AG08396 (cell line): ENCODE data around the gene RASGRF2.
A peak's percentile ranks its signal among the peaks of the same experiment; 100 is the strongest.

ENCODE experiments used
- DNase-seq: peaks from one replicate; pipeline ENCODE4 v3.0.0; 2012; ENCODE audit warnings: low spot score, mixed read lengths

The RASGRF2 gene

DNA sequence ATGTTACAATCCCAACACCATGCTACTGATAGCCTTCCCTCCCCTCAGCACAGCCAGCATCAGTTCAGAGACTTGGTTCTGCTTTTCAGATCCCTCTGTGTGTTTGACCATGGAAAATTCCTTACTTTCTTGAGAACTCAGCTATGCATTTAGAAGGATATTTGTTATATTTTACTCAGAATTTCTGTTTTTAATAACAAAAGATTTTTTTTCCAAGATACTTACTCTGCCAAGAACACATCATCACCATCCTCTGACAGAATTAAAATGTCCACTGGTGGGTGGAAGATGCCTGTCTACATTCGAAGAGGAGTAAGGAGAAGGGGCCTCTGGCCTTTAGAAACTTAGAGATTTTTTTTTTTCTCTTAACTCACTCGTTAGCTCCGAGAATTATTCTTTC, 216.9 kb downstream of the RASGRF2 start:
- no peak for DNase-seq

DNA sequence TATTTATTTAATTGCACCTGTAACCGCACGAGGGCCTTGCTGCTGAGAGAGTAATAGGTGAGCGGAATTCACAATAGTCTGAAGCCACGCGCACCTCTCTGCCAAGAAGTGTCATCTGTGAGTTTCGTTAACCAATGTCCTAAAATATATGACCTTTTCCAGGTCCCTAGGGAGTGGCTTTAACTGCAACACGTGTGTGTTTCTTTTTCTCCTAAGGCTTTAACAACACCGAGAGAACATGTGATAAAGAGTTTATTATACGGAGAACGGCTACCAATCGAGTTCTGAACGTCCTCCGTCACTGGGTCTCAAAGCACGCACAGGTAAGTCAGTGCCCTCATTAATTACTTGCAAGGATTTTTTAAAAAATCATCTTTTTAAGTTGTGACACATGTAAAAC, 219.8 kb downstream of the RASGRF2 start:
- DNase-seq, result no peak

DNA sequence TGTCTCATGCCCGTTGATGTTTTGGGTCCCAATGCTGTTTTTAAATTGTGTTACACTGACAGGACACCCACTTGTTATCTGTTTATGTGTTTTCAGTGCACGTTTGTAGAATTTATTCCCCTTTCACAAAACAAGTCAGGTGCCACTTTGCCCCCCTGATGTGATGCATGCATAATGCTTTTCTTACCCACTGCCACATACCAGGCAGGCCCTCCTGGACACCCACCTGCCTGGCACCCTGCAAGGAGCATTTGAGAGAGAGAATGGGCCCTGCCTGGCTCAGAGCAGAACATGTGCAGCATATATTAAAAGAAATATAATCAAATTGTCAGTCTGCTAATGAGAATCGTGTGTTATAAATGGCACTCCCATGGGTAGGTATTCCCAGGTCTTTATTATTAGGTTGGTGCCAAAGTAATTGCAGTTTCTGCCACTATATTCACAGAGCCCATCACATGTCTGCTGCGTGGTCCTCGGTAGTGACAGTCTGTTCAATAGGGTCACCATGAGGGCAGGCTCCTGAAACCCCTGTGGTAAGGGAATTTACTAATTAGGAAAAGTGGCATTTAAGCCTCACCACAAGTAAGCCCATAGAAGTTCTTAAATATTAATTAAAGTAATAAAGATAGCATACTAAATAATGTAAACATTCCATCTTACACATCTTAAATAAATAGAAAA, 220.8 kb downstream of the RASGRF2 start:
- DNase-seq, result no peak

DNA sequence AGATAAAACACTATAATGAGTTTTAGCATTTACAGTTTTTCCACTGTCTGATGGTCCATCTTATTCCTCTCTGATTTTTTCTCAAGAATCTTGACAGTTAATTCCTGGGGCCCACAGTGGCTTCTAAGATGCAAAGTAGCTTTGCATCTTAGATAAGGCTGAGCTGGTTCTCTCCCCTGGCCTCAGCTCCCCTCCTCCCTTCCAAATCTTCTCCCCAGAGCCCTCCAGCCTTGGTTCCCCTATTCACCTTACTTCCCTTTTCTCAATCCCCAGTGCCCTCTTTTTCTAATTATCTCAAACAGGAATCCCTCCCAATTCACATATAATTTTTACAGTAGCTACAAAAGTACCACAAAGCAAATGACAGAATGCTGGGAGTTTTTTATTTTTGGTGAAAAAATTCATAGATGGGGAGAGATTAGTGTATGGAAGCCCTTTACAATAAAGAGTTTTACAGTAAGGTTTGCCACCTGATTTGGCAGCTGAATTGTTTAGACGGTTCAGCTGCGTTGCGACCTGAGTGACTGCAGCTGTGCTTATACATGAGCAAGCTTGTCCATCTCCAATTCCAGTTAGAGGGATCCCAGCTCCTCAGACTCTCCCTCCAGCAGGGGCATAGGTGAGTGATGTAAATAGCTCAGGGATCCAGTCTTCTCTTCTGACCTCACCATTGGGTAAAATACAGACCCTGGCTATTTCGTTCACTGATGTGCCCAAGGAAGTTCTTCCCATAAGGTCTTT, 221.6 kb downstream of the RASGRF2 start:
- no peak for DNase-seq

DNA sequence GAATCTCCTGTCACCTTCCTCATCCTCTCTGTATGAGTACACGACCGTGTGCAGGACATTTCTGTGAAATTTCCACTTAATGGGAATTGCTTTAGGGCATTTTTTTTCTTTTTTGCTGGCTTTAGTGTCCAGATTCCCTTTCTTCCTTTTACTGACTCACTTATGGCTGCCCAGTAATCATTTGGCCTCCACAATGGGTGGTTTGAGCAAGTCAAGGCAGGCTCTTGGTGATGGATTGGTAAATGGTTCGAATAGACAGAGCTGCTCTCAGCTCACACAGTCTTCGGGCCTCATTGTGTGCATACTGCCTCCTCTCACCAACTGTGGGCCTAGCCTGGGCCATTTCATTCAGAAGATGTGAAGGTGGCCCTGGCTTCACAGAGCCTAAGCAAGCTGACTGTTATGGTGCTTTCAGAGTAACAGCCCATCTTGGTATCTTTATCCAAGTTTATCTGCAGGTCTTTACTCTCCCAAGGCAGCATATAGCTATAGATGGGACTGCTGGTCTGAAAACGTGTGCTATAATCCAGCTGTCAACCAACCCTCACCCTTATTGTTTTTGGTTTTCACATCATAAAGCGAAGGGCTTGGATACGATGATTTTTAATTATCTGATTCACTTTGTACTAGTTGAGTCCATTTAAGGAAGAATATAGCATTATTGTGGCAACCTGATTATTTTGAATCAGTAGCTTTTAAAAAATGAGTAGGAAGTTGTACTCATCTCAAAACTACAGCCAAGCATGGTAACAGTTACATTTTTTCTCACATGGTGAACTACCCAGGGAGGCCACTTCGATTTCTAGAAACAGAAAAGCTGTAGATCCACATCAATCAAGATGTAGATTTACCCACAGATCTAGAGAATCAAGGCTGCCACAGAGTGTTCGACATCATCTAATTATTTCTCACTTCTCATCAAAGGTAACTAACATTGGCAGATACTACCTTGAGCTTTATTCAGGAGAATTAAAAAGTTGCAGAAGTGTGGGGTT, 222.5 kb downstream of the RASGRF2 start:
- no peak for DNase-seq

DNA sequence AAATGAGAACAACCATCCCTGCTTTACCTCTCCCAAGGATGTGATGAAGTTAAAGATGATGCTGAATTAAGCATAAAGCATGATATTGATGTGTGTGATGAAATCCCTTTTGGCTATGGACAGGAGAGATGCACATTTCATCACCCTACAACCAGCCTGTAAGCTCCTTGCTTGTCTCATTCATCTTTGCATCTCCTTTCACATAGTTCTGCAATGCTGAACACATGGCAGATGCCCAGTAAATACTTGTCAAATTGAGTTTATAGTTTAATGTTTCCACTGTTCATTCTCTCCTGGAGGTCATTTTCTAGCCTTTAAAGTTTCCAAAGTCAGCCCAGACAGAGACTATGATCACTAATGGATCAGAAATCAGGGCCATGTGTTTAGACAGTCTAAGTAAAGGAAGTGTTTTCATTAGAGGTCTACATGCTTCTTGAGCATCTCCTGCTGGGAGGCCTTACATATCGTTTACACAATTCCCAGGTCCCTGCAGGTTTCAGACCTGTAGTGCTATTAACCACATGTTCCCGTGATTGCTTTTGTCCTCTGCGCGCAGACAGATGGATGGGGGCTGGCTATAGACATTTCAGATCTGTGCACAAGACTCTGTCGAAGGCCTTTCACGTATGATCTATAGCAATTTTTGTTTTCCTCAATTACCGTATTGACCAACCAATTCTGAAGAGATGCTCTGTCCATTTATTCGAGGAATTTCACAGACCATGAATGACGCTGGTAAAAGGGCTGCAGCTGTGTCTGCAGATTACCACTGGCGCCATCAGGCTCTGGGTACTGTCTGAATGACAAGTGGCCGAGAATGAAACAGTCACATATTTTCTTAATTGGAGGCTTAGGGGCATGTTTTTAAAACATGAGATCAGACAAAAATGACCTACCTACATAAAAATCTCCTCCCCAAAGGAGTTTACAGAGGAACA, 223.9 kb downstream of the RASGRF2 start:
- no peak for DNase-seq

DNA sequence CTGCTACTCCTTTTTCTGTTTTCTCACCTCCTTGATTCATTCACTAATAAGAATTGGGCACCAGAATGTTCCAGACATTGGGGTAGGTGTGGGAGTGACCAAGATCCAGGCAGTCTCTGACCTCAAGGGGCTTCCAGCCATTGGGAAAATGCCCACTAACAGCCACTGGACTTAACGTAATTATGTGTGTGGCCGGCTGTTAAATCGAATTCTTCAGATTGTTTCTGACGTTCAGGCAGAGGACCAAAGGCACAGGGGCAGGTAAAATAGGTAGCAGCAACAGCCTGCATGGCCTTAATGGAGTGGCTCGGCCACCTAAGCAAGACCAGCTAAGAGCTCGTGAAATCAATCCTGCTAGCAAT, 224.6 kb downstream of the RASGRF2 start:
- no peak for DNase-seq

DNA sequence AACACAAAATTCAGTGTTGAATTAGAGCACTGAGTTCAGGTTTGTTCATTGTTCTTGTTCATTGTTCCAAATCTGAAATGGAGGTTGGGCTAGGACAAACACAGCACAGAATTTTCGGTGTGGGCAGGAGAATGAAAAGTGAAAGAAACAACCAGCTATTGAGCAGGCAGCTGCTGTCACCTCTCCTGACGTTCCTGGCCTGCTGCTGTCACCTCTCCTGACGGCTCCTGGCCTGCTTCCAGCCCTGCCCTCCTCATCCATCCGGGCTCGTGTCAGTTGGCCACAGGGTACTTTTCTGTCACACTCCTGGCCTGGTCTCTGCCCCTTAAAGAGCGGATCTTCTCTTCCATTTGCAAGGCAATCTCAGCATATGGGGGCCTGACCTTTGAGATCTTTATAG, 227.7 kb downstream of the RASGRF2 start:
- DNase-seq, result no peak

DNA sequence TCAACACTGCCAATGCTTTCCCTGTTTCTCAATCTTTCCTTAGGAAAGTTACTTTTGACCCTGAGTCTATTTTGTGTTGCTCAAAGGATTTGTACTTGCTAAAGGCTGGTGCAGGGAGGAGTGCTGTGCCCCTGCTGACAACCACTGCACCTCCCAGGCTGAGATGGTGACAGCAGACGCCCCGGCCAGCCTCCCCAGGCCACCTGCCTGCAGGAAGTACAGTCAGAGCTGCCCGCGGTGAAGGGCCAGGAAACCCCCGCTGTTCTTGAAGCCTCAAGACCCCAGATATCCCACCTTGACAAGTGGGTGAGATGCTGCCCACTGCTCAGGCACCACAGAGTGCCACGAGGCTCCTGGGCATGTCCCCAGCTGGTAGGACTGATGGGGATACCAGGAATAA, 228.8 kb downstream of the RASGRF2 start:
- no peak for DNase-seq

DNA sequence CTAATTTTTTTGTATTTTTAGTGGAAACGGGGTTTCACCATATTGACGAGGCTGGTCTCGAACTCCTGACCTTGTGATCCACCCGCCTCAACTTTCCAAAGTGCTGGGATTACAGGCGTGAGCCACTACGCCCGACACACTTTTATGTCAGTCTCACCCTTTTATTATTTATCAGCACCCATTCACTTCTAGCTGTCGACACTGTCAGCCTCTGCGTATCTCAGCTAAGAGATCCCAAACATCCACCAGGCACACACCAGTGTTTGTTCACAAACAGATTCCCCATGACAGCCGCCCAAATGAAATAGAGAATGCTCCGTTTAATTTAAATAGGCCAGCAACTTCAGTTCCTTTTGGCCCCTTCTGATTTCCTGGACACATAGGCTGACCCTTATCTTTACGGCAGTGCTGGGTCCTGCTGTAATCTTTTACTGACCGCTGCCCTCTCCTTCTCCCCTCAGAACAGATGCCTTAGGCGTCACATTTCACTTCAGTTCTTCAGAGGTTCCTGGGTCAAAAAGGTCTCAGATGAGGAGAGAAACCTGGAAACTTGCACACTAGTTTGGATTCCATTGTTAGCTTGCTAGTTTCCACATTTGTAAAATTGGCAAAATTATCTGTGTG, 229.8 kb downstream of the RASGRF2 start:
- DNase-seq, result no peak

DNA sequence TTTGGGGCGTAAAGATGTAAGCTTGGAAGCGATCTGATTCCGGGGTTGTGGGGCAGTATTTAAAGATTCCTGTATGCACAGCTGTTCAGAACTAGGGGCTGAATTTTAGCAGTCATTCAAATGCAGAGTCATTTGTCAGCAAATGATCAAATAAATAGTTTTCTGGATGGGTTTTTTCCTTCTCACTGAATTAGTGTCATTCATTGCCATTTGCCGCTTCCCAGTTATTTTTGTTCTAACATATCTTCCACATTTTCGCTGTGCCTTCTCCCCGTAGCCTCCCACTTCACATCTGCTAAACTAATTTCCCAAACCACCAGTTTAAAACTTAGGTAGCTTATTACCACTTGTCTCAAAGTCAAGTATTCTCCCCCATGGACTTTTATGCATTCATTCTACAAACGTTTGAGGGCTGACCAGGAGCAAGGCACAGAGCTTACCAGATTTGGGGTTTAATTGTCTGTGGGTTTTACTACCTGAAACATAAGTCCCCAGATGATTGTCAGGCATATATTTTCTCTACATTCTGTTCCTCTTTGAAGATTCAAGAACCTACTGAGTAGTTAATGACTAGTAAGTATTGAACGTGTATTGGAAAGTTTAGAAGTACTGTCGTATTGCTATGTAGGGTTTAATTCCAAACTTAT, 231.7 kb downstream of the RASGRF2 start:
- DNase-seq, result no peak

DNA sequence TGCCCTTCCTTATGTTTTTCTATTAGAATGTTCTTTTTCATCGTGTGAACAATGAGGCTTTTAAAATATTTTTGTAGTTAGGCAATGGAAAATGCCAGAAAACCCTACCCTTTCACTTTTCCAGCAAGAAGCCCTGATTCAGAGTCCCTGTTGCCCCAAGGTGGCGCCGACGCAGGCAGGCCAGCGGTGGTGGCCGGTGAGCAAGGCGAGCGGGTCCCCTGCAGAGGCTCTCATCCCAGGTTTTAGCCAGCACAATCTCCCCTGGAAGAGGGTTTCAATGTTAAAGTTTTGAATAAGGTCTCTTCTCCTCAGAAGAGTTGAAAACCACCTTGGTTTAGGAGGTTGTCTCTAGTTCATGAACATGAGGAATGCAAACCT, 232.2 kb downstream of the RASGRF2 start:
- DNase-seq, result no peak

DNA sequence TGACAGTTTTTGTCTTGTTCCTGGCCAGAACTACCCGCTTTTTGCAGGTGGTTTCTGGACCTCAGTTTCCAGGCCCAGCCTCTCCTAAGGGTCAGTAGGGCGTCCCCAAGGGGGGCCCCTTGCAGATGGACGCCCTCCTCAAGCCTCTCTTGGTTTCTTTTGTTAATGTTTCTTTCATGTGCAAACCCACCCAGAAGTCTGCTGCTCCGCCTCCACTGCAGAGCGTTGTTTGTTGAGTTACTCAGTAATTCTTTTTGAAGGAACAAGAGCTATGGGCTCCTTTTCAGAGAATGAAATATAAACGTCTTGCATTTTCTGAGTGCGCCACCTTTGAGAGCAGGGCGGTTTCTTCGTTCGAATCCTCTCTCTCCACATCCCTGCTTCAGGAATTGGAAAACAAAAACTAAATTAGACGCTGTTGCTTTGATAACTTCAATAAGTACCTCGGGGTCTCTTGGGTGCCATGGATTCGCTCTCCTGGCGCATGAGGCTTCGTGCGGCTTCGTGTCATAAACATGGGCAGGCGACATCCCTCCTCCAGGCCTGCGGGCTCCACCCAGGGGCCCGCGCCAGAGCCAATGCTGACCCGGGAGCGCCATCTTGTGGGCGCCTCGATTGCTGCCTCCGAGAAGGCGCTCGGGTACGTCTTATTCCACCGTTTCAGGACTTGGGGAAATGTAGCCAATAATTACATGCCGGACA, 234.6 kb downstream of the RASGRF2 start:
- DNase-seq, result peak; percentile 95

DNA sequence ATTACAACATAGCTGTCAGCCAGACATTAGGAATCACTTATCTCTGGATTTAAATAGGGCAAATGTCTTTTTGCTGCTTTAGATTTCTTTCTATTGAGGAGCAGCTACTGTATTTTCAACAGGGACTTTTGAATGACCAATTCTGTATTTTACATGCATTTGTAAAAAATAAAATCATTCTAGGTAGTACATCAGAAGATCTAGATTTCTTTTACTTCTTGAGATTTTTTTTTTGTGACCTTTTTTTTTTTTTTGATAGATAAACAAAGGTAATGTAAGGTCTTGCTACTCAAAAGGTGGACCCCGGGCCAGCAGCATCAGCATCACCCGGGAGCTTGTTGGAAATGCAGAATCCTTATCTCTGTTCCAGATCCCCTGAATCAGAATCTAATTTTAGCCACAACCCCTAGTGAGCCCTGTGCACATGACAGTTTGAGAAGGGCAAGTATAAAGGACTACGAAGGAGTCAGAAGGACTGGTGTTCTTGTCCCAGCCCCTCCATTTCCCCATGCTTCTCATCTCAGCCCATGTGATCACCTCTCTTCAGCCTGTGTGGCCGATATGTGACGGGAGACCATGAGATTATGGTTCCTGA, 235.3 kb downstream of the RASGRF2 start:
- no peak for DNase-seq

DNA sequence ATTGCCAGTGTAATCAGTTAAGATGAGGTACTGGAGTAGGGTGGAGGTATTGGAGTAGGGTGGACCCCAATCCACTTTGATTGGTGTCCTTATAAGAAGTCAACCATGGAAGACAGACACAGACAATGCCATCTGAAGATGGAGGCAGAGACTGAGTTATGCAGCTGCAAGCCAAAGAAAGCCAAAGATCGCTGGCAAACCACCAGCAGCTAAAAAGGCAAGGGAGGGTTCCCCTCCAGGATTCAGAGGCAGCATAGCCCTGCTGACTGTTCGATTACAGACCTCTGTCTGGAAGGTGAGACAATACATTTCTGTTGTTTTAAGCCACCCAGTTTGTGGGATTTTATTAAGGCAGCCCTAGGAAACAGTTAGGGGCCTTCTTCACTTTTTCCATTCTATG, 242.5 kb downstream of the RASGRF2 start:
- DNase-seq, result no peak

DNA sequence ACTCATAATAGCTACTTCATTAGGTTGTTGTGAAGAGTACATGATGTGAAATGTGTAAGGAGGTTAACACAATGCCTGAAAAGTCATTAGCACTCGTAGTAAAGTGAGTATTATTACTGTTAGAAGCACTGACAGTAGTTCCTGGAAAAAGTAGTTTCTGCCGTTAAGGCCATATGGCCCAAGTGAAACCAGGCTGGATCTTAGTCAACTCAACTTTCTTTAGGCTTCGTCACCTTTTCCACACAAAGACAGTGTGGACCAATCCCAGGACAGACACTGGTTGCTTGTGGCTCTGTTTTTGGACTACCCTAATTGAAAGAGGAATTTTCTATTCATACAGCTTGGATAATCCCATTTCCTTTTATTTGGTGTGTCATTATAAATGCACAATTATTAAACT, 243.6 kb downstream of the RASGRF2 start:
- DNase-seq, result no peak

DNA sequence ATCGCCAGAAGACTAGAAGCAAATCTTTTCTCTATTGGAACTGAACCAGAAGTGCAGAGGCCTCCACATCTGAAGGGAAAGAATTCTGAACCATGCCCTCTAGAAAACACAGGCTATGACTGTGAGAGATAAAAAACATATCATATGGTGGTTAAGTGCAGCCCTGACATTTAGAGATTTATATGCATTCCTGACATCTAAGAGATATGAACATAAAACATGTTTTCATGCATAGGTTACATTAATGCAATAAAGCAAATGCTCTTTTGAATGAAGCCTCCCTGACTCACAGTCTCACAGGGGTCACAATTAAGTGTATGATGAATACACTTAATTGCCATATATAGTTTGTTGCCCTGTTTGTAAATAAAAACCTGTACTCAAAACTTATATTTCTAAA, 244.0 kb downstream of the RASGRF2 start:
- DNase-seq, result no peak

DNA sequence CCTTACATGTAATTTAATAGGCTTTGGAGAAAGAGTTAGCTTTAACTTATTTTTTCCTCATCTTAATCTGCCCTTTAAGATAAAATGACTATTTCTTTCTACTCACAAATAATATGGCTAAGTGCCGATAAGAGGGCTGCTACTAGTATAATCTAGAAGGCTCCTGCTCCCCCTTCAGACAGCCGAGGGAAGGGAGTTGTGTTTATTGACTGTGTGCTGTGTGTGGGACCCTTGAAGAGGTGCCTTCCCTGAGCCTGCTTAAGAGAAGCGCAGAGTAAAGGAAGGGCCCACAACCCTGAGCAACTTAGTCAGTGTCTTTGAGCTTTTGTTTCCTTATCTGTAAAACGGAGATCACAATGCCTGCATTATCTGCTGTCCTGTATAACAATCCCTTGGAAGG, 244.9 kb downstream of the RASGRF2 start:
- no peak for DNase-seq

DNA sequence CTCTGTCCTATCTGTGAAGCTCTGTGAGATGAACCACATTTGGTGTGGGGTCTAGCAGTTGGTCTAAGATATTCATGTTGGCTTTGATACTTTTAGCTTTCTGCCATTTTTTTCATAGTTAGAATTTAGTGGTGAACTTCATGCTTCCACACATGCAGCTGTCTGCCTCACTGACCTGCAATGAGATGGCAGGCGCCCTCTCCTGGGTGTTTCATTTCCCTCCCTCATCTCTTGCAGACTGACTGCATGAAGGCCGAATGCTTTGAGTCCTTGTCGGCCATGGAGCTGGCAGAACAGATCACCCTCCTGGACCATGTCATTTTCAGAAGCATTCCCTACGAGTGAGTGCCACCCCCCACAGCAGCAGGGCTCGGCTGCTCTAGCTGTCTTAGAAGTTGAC, 246.8 kb downstream of the RASGRF2 start:
- peak; percentile 13 for DNase-seq

DNA sequence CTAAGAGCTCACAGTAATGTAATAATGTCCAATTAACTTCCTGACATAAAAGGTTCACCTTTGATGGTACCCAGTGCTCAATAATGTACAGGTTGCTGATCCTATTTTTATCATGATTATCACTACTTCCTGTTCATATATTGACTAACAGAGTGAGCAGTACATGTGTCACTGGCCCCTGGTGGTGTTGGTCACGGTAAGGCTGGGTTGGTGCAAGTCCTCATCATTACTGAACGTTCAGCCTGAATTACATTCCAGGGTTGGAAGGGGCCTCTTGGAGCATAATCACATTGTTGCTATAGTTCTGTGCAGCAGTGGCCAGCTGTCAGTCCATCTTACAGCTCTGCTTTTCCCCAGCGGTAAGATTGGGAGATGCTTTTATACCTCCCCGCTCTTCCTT, 248.7 kb downstream of the RASGRF2 start:
- DNase-seq, result no peak
